Measurements from ENCODE around the gene UBE2L3.
"Not testable (repeated sequence)": the region's sequence is repeated elsewhere in the genome, so short reads cannot be mapped to it uniquely, and the experiment has no call there.

The UBE2L3 gene

GRCh38 chr22:21633481-21633880, 66.0 kb downstream of the UBE2L3 start:
- Histone ChIP-seq H3K4me3 (ENCODE audit: control insufficient read depth in 1 of 7, extremely low read depth in 1 of 7, insufficient read depth in 4 of 7, low read depth in 2 of 7, low read length in 6 of 7) (no peak overlapping the region), H3K4me1 (ENCODE audit: control extremely low read depth in 1 of 4, control insufficient read depth in 4 of 4, insufficient read depth in 4 of 4, low read length in 3 of 4) (peaks cover 0 to 13% (median 10%) of the 10 kb centered on the region in 4 experiments), H3K27me3 (replicated peaks in 2 of 5; ENCODE audit: control insufficient read depth in 4 of 5, insufficient read depth in 5 of 5, low read length in 4 of 5) (no peaks in the 10 kb centered on the region), H3K27ac (ENCODE audit: insufficient read depth in 1 of 2, low read depth in 1 of 2, low read length in 2 of 2, poor library complexity in 1 of 2, severe bottlenecking in 2 of 2) (no peak overlapping the region), H3K36me3 (ENCODE audit: control insufficient read depth in 4 of 4, insufficient read depth in 4 of 4, low read length in 3 of 4) (peaks cover 0 to 2% (median under 1%) of the 10 kb centered on the region in 4 experiments), H3K9me3 (ENCODE audit: control extremely low read depth in 1 of 5, control insufficient read depth in 4 of 5, insufficient read depth in 2 of 5, low read depth in 1 of 5, low read length in 4 of 5) (no peaks in the 10 kb centered on the region)
- DNase-seq, result no peak
- ChIA-PET POLR2A (interaction anchor here (1.2 kb wide), 1 partner anchor 9 kb away, joined by 4 read pairs; the partner anchor contains the start of gene SDF2L1), CTCF (interaction anchor here (1.8 kb wide), 1 partner anchor 9 kb away, joined by 8 read pairs; no protein-coding TSS in a partner anchor)
- WGBS (ENCODE audit: insufficient coverage), result 96% methylated on average over 3 of the region's 4 CpGs

DNA sequence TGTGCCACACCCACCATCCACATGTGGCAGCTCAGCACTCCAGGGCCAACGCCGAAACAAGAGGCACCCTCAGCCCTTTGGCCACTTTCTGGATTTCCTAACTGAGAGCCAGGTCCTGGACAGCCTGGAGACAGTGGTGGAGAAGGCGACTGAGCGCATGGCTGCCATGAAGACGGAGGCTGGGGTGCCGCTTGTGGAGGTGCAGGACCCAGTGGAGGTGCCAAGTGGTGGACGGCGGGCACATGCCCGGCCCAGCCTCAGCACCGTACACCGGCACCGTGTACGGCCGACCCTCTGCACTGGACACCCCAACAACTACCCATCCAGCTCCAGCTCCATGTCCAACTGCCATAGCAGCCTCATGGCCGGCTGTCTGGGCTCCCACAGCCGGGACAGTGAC, 66.6 kb downstream of the UBE2L3 start:
- Histone ChIP-seq H3K4me3 (ENCODE audit: control insufficient read depth in 1 of 7, extremely low read depth in 1 of 7, insufficient read depth in 4 of 7, low read depth in 2 of 7, low read length in 6 of 7) (no peak overlapping the region), H3K27me3 (replicated peaks in 2 of 5; ENCODE audit: control insufficient read depth in 4 of 5, insufficient read depth in 5 of 5, low read length in 4 of 5) (no peaks in the 10 kb centered on the region), H3K9me3 (ENCODE audit: control extremely low read depth in 1 of 5, control insufficient read depth in 4 of 5, insufficient read depth in 2 of 5, low read depth in 1 of 5, low read length in 4 of 5) (no peaks in the 10 kb centered on the region), H3K4me1 (ENCODE audit: control extremely low read depth in 1 of 4, control insufficient read depth in 4 of 4, insufficient read depth in 4 of 4, low read length in 3 of 4) (peaks cover 0 to 7% (median 4%) of the 10 kb centered on the region in 4 experiments), H3K36me3 (ENCODE audit: control insufficient read depth in 4 of 4, insufficient read depth in 4 of 4, low read length in 3 of 4) (no peaks in the 10 kb centered on the region), H3K27ac (ENCODE audit: insufficient read depth in 1 of 2, low read depth in 1 of 2, low read length in 2 of 2, poor library complexity in 1 of 2, severe bottlenecking in 2 of 2) (no peak overlapping the region)
- DNase-seq, result no peak
- WGBS (ENCODE audit: insufficient coverage), result 85% methylated on average over 10 of the region's 16 CpGs
- CTCF ChIA-PET, result interaction anchor here (1.8 kb wide), 1 partner anchor 9 kb away, joined by 8 read pairs; no protein-coding TSS in a partner anchor
- POLR2A ChIA-PET, result interaction anchor here (1.2 kb wide), 1 partner anchor 8 kb away, joined by 4 read pairs; the partner anchor contains the start of gene SDF2L1

DNA sequence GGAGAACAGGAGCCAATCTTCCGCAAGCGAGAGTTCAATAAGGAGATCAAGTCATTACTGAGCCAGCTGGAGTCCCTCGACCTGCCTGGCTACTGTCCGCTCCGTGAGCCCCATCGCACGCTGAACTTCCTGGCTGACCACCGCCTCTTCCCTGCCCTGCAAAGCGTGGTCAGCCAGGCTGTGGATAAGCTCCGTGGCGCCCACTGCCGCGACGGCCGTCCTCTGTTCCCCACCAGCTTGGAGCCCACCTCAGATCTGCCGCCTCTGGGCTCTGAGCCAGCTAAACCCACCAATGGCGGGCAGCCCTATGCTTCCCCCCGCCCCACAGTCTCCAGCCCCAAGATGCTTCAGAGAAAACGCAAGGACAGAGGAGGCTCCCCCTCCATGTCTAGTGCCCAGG, 67.3 kb downstream of the UBE2L3 start:
- Histone ChIP-seq H3K4me1 (ENCODE audit: control extremely low read depth in 1 of 4, control insufficient read depth in 4 of 4, insufficient read depth in 4 of 4, low read length in 3 of 4) (peaks cover 0 to 4% (median 0%) of the 10 kb centered on the region in 4 experiments), H3K27ac (ENCODE audit: insufficient read depth in 1 of 2, low read depth in 1 of 2, low read length in 2 of 2, poor library complexity in 1 of 2, severe bottlenecking in 2 of 2) (no peak overlapping the region), H3K27me3 (replicated peaks in 2 of 5; ENCODE audit: control insufficient read depth in 4 of 5, insufficient read depth in 5 of 5, low read length in 4 of 5) (no peaks in the 10 kb centered on the region), H3K36me3 (ENCODE audit: control insufficient read depth in 4 of 4, insufficient read depth in 4 of 4, low read length in 3 of 4) (no peaks in the 10 kb centered on the region), H3K4me3 (ENCODE audit: control insufficient read depth in 1 of 7, extremely low read depth in 1 of 7, insufficient read depth in 4 of 7, low read depth in 2 of 7, low read length in 6 of 7) (no peak overlapping the region), H3K9me3 (ENCODE audit: control extremely low read depth in 1 of 5, control insufficient read depth in 4 of 5, insufficient read depth in 2 of 5, low read depth in 1 of 5, low read length in 4 of 5) (no peaks in the 10 kb centered on the region)
- 89% methylated on average over 13 of the region's 19 CpGs for WGBS (ENCODE audit: insufficient coverage)
- POLR2A ChIA-PET, result interaction anchor here (1.4 kb wide), 1 partner anchor 8 kb away, joined by 3 read pairs; no protein-coding TSS in a partner anchor
- CTCF ChIA-PET, result interaction anchor here (1.8 to 3.2 kb wide), 2 partner anchors 8 to 11 kb away, joined by 8 to 19 read pairs; no protein-coding TSS in a partner anchor
- no peak for DNase-seq

DNA sequence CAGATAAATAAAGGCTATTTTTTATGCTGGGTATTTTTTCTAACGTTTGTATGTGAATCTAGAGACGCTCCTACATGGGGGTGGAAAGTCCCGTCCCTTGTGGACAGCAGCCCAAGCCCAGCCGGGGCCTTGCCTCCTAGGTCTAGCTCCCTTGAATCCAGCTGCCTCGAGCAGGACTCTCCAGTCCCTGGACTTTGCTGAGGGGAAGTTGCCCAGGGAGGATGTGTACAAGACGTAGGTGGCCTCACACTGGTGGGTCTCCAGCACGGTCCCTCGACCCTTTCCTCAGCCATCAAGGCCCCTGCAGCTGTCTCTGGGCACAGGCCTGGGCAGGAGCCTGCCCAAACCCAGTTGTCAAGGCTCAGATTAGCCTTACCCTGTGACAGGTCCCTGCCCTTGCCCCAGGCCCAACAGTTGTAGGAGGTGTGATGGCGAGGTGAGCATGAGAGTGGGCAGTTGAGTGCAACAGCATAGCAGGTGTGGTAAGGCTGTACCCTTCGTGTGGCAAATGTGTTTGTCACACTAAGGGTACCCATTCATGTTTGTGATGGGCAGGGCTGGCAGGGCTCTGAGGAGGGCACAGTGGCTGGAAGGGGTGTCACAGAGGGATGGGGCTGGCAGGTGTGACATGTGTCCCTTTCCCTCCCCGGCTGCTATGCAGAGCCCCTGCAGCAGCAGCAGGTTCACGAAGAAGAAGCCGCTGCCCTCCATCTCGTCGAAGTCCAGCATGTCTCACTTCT, 68.4 kb downstream of the UBE2L3 start:
- H3K27ac ChIP-seq (ENCODE audit: insufficient read depth in 1 of 2, low read depth in 1 of 2, low read length in 2 of 2, poor library complexity in 1 of 2, severe bottlenecking in 2 of 2), result no peak overlapping the region
- no peaks in the 10 kb centered on the region for H3K36me3 ChIP-seq (ENCODE audit: control insufficient read depth in 4 of 4, insufficient read depth in 4 of 4, low read length in 3 of 4)
- H3K4me3 ChIP-seq (ENCODE audit: control insufficient read depth in 1 of 7, extremely low read depth in 1 of 7, insufficient read depth in 4 of 7, low read depth in 2 of 7, low read length in 6 of 7), result no peak overlapping the region
- WGBS (ENCODE audit: insufficient coverage), result 95% methylated on average over 14 of the region's 15 CpGs
- peaks cover 0 to 2% (median 0%) of the 10 kb centered on the region in 4 experiments for H3K4me1 ChIP-seq (ENCODE audit: control extremely low read depth in 1 of 4, control insufficient read depth in 4 of 4, insufficient read depth in 4 of 4, low read length in 3 of 4)
- H3K9me3 ChIP-seq (ENCODE audit: control extremely low read depth in 1 of 5, control insufficient read depth in 4 of 5, insufficient read depth in 2 of 5, low read depth in 1 of 5, low read length in 4 of 5), result no peaks in the 10 kb centered on the region
- H3K27me3 ChIP-seq (replicated peaks in 2 of 5; ENCODE audit: control insufficient read depth in 4 of 5, insufficient read depth in 5 of 5, low read length in 4 of 5), result peaks cover 0 to 3% (median 0%) of the 10 kb centered on the region in 5 experiments
- no peak for DNase-seq
- ChIA-PET POLR2A (interaction anchor here (1.4 kb wide), 1 partner anchor 7 kb away, joined by 3 read pairs; no protein-coding TSS in a partner anchor), CTCF (interaction anchor here (3.2 kb wide), 1 partner anchor 10 kb away, joined by 19 read pairs; no protein-coding TSS in a partner anchor)

DNA sequence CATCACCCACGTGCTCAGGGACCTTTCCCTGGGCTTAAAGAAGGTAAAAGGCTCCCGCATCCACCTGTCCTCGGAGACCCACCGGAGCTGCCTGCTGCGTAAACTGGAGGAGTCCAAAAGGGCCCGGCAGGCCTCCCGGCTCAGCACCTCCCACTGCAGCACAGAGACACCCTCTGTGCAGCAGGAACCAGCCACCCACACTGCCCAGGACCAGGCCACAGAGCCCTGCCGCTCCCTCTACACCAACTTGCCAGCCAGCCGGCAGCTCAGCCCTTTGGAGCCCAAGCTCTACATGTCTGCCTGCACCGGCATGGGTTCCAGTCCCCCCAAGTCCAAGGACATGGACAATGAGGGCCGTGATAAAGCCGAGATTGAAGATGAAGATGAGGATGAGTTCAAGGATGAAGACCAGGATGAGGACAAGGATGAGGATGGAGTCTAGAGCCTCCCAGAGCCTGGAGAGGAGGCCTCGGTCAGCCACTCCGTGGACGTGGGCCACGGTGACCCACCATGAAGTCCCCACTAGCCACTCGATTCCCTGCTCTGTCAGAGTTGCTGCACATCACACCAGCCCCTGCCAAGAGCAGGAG, 69.2 kb downstream of the UBE2L3 start:
- Histone ChIP-seq H3K4me3 (ENCODE audit: control insufficient read depth in 1 of 7, extremely low read depth in 1 of 7, insufficient read depth in 4 of 7, low read depth in 2 of 7, low read length in 6 of 7) (no peak overlapping the region), H3K27ac (ENCODE audit: insufficient read depth in 1 of 2, low read depth in 1 of 2, low read length in 2 of 2, poor library complexity in 1 of 2, severe bottlenecking in 2 of 2) (no peak overlapping the region), H3K36me3 (ENCODE audit: control insufficient read depth in 4 of 4, insufficient read depth in 4 of 4, low read length in 3 of 4) (no peaks in the 10 kb centered on the region), H3K4me1 (ENCODE audit: control extremely low read depth in 1 of 4, control insufficient read depth in 4 of 4, insufficient read depth in 4 of 4, low read length in 3 of 4) (peaks cover 3 to 10% (median 6%) of the 10 kb centered on the region in 4 experiments), H3K27me3 (replicated peaks in 2 of 5; ENCODE audit: control insufficient read depth in 4 of 5, insufficient read depth in 5 of 5, low read length in 4 of 5) (peaks cover 0 to 5% (median 0%) of the 10 kb centered on the region in 5 experiments), H3K9me3 (ENCODE audit: control extremely low read depth in 1 of 5, control insufficient read depth in 4 of 5, insufficient read depth in 2 of 5, low read depth in 1 of 5, low read length in 4 of 5) (no peaks in the 10 kb centered on the region)
- 90% methylated on average over 13 of the region's 17 CpGs for WGBS (ENCODE audit: insufficient coverage)
- ChIA-PET CTCF (interaction anchor here (3.2 kb wide), 1 partner anchor 9 kb away, joined by 19 read pairs; no protein-coding TSS in a partner anchor), POLR2A (no interaction called here)
- no peak for DNase-seq

- H3K4me3 ChIP-seq (ENCODE audit: control insufficient read depth in 1 of 7, extremely low read depth in 1 of 7, insufficient read depth in 4 of 7, low read depth in 2 of 7, low read length in 6 of 7); H3K27ac ChIP-seq (ENCODE audit: insufficient read depth in 1 of 2, low read depth in 1 of 2, low read length in 2 of 2, poor library complexity in 1 of 2, severe bottlenecking in 2 of 2); DNase-seq; POLR2A ChIA-PET; H3K27me3 ChIP-seq (replicated peaks in 2 of 5; ENCODE audit: control insufficient read depth in 4 of 5, insufficient read depth in 5 of 5, low read length in 4 of 5); H3K36me3 ChIP-seq (ENCODE audit: control insufficient read depth in 4 of 4, insufficient read depth in 4 of 4, low read length in 3 of 4); H3K9me3 ChIP-seq (ENCODE audit: control extremely low read depth in 1 of 5, control insufficient read depth in 4 of 5, insufficient read depth in 2 of 5, low read depth in 1 of 5, low read length in 4 of 5): not testable (repeated sequence)
- CTCF ChIA-PET, result interaction anchor here (3.2 kb wide), 1 partner anchor 9 kb away, joined by 19 read pairs; no protein-coding TSS in a partner anchor
- peaks cover 3 to 15% (median 11%) of the 10 kb centered on the region in 4 experiments for H3K4me1 ChIP-seq (ENCODE audit: control extremely low read depth in 1 of 4, control insufficient read depth in 4 of 4, insufficient read depth in 4 of 4, low read length in 3 of 4)
- WGBS (ENCODE audit: insufficient coverage), result 90% methylated on average over 2 of the region's 2 CpGs
These were observed 69.9 kb downstream of the UBE2L3 start for GRCh38 chr22:21637450-21637849.
